ENCODE data around the gene PIAS1.

GRCh38 chr15:68097029-68097428, 42.9 kb downstream of the PIAS1 start:
- TF ChIP-seq FOXP2 (optimal IDR thresholded peaks at IDR 0.05; ENCODE audit: borderline replicate concordance, extremely low read depth, extremely low read length, insufficient read depth) (no peak), SIN3A (IDR thresholded peaks at IDR 0.05; ENCODE audit: borderline replicate concordance, insufficient read depth, low read length) (no peak)

Data from PFSK-1 (cell line).